Measurements from ENCODE around the gene SBNO1. TPM values are rescaled to one million over a fixed set of nuclear protein-coding genes. Genes with fewer than 3 reads are reported as not detected.

Gene SBNO1
- total RNA-seq, 4 donors from 2014 or later, result 19.2 to 26.2 (median 21.4) TPM

DNA sequence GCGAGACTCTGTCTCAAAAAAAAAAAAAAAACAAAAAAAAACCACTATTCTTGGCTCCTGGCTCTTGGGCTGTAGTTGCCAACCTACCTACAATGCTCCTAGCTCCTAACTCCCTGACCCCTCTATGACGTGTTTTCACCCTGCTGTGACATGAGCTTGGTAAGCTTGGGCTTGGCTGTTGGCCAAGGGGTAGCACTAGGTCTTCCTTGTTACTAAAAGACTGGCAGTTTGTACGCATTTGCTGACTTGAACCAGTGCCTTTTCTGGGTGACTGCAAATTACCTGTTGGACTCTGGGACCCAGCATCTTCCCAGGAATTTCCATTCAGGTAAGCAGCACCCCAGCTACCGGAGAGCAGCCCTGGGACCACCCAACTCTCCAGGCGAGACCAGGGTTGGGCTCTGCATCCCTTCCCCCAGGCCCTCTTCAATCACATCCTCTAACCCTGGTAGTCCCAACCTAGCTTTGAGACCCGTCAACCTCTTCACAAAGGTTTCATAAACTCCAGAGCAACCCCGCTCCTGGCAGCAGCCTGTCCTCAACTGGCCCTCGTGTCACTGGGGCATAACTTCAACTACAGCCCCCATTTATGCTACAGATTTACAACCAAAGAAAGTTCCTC lies 101.3 kb downstream of the SBNO1 start:
- TF ChIP-seq CTCF (IDR thresholded peaks at IDR 0.05; ENCODE audit: low read depth), result no peak

GRCh38 chr12:123261196-123261595 lies 103.5 kb downstream of the SBNO1 start:
- no peak for TF ChIP-seq CTCF (IDR thresholded peaks at IDR 0.05; ENCODE audit: low read depth)

GRCh38 chr12:123260081-123260480 lies 104.6 kb downstream of the SBNO1 start:
- no peak for TF ChIP-seq CTCF (IDR thresholded peaks at IDR 0.05; ENCODE audit: low read depth)

- no peak for TF ChIP-seq CTCF (IDR thresholded peaks at IDR 0.05; ENCODE audit: low read depth)
These were observed 106.1 kb downstream of the SBNO1 start for GRCh38 chr12:123258593-123258992.

DNA sequence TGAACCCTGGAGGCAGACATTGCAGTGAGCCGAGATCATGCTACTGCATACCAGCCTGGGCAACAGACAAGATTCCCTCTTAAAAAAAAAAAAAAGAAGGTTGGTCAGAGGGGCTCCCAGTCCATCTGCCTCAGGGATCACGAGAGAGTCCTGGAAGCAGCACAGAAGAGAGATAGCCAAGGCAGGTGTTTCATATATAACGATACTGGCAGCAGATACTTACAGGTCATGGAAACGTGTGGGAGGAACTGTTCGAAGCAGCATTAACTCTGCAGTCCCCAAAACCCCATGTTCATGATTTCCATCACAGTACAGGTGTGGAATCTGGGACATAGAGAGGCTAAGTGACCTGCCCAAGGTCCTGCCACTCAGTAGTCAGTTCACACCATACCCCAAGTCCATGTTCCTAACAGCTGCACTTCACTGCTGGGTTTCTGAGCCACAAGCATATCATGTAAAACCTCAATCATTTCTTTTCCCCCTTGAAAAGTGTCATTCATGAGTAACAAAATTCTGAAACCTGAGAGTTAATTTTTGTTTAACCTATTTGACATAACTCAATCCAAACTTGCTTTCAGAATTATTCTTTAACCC lies 109.7 kb downstream of the SBNO1 start:
- TF ChIP-seq CTCF (IDR thresholded peaks at IDR 0.05; ENCODE audit: low read depth), result no peak

DNA sequence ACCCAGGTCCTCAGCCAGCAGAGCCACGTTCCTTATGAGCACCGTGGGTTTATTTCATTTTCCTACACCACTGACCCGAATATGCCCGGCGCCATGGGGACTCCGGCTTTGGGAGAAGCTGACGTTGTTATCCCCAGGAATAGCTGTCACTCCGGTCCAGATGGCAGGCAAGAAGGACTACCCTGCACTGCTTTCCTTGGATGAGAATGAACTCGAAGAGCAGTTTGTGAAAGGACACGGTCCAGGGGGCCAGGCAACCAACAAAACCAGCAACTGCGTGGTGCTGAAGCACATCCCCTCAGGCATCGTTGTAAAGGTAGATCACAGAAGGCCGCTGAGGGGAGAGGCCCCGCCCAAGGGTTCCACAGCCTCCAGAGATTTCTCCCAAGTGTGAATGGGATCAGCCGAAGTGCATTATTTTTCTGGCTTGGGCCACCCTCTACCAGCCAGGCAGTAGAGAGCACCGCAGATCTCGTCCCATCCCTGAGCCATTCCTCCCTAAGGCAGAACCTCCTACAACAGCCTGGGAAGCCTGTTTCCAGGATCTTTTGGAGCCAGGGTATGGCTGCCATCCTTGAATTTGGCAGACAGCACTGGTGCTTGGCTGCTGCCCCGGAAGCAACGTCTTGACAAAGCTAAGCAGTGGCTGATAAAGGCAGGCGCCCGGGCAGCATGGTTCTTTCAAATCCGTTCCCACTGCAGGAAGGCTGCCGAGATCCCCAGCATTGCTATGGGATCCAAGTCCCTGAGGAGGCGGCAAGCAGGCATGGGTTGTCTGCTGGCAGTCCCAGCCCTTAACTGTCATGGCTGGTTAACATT lies 110.8 kb downstream of the SBNO1 start:
- no peak for TF ChIP-seq CTCF (IDR thresholded peaks at IDR 0.05; ENCODE audit: low read depth)

GRCh38 chr12:123251403-123252076 lies 113.1 kb downstream of the SBNO1 start:
- TF ChIP-seq CTCF (IDR thresholded peaks at IDR 0.05; ENCODE audit: low read depth), result no peak
